H9 (cell line): ENCODE results near the gene TMEM69. TPM values are rescaled to one million over a fixed set of nuclear protein-coding genes. Genes with fewer than 3 reads are reported as not detected.

ENCODE experiments used
- DNase-seq: peaks from one replicate; pipeline ENCODE4 v3.0.0-alpha.2; 2017
- H2AFZ ChIP-seq: one replicate; pipeline ENCODE4 v1.6.1; 2013; ENCODE audit warnings: mild to moderate bottlenecking, low read length, control low read depth, moderate library complexity
- H2AK5ac ChIP-seq: 2 replicates; pipeline ENCODE4 v1.6.1; 2013; ENCODE audit warnings: low read length, control low read depth, mixed read lengths; ENCODE audit not compliant: insufficient read length
- H2BK120ac ChIP-seq: one replicate; pipeline ENCODE4 v1.6.1; 2013; ENCODE audit warnings: low read depth, mild to moderate bottlenecking, low read length, control low read depth, inconsistent platforms; ENCODE audit not compliant: poor library complexity, severe bottlenecking
- H2BK12ac ChIP-seq: 2 replicates; pipeline ENCODE4 v1.6.1; 2013; ENCODE audit warnings: low read length, control low read depth, mixed read lengths, low read depth; ENCODE audit not compliant: insufficient read length
- H2BK15ac ChIP-seq: 2 replicates; pipeline ENCODE4 v1.6.1; 2013; ENCODE audit warnings: low read depth, low read length, control low read depth
- H2BK20ac ChIP-seq: one replicate; pipeline ENCODE4 v1.6.1; 2013; ENCODE audit warnings: low read depth, mild to moderate bottlenecking, low read length, control low read depth, inconsistent platforms; ENCODE audit not compliant: poor library complexity, severe bottlenecking
- H2BK5ac ChIP-seq: 2 replicates; pipeline ENCODE4 v1.6.1; 2013; ENCODE audit warnings: low read length, control low read depth, mixed read lengths; ENCODE audit not compliant: insufficient read length
- H3K14ac ChIP-seq: 2 replicates; pipeline ENCODE4 v1.6.1; 2013; ENCODE audit warnings: low read length, control low read depth; ENCODE audit not compliant: insufficient read depth
- H3K18ac ChIP-seq: 2 replicates; pipeline ENCODE4 v1.6.1; 2013; ENCODE audit warnings: low read depth, mild to moderate bottlenecking, mixed read lengths, low read length, control low read depth; ENCODE audit not compliant: insufficient read length
- H3K23ac ChIP-seq: 2 replicates; pipeline ENCODE4 v1.6.1; 2013; ENCODE audit warnings: low read length, control low read depth, mixed read lengths, low read depth; ENCODE audit not compliant: insufficient read length
- H3K23me2 ChIP-seq: 2 replicates; pipeline ENCODE4 v1.6.1; 2013; ENCODE audit warnings: low read depth, mild to moderate bottlenecking, mixed read lengths, low read length, control low read depth; ENCODE audit not compliant: insufficient read length, poor library complexity, severe bottlenecking
- H3K27ac ChIP-seq: 2 replicates; pipeline ENCODE4 v1.5.1; 2013; ENCODE audit warnings: low read length, control low read depth, mixed read lengths, low read depth; ENCODE audit not compliant: insufficient read length
- H3K27me3 ChIP-seq: 2 replicates; pipeline ENCODE4 v1.6.1; 2013; ENCODE audit warnings: low read length, control low read depth, inconsistent platforms; ENCODE audit not compliant: insufficient read depth
- H3K4ac ChIP-seq: 2 replicates; pipeline ENCODE4 v1.6.1; 2013; ENCODE audit warnings: low read depth, mild to moderate bottlenecking, control low read depth, inconsistent platforms, low read length, moderate library complexity
- H3K4me1 ChIP-seq: 2 replicates; pipeline ENCODE4 v1.6.1; 2013; ENCODE audit warnings: low read length, control low read depth, inconsistent platforms; ENCODE audit not compliant: insufficient read depth
- H3K4me2 ChIP-seq: 2 replicates; pipeline ENCODE4 v1.6.1; 2013; ENCODE audit warnings: low read length, control low read depth, mixed read lengths; ENCODE audit not compliant: insufficient read length, insufficient read depth
- H3K56ac ChIP-seq: 2 replicates; pipeline ENCODE4 v1.6.1; 2013; ENCODE audit warnings: low read depth, mild to moderate bottlenecking, mixed read lengths, low read length, control low read depth; ENCODE audit not compliant: insufficient read length
- H3K79me1 ChIP-seq: 2 replicates; pipeline ENCODE4 v1.6.1; 2013; ENCODE audit warnings: low read depth, mild to moderate bottlenecking, moderate library complexity, low read length, control low read depth, inconsistent platforms; ENCODE audit not compliant: insufficient read depth, poor library complexity, severe bottlenecking
- H3K79me2 ChIP-seq: 2 replicates; pipeline ENCODE4 v1.6.1; 2013; ENCODE audit warnings: low read length, control low read depth, inconsistent platforms; ENCODE audit not compliant: insufficient read depth
- H3K9ac ChIP-seq: 2 replicates; pipeline ENCODE4 v1.6.1; 2013; ENCODE audit warnings: low read length, control low read depth, mixed read lengths; ENCODE audit not compliant: insufficient read length; ENCODE audit errors: extremely low read depth
- H3K9me3 ChIP-seq: one replicate; pipeline ENCODE4 v1.6.1; 2013; ENCODE audit warnings: low read depth, low read length, inconsistent platforms; ENCODE audit not compliant: control insufficient read depth
- H3T11ph ChIP-seq: one replicate; pipeline ENCODE4 v1.6.1; 2013; ENCODE audit warnings: mild to moderate bottlenecking, low read length, control low read depth, inconsistent platforms
- H4K20me1 ChIP-seq: one replicate; pipeline ENCODE4 v1.6.1; 2013; ENCODE audit not compliant: control insufficient read depth, insufficient read length, insufficient read depth
- H4K5ac ChIP-seq: 2 replicates; pipeline ENCODE4 v1.6.1; 2013; ENCODE audit warnings: low read depth, mild to moderate bottlenecking, mixed read lengths, low read length, control low read depth; ENCODE audit not compliant: insufficient read length
- H4K8ac ChIP-seq: replicated peaks from 2 replicates; pipeline ENCODE4 v1.6.1; 2013; ENCODE audit warnings: low read length, control low read depth, mixed read lengths, low read depth; ENCODE audit not compliant: insufficient read length
- H4K91ac ChIP-seq: 2 replicates; pipeline ENCODE4 v1.6.1; 2013; ENCODE audit warnings: low read depth, mild to moderate bottlenecking, moderate library complexity, mixed read lengths, low read length, control low read depth; ENCODE audit not compliant: insufficient read length
- H3K27ac Mint-ChIP-seq, 3 experiments: 2 replicates in 2 of 3; 3 replicates in 1 of 3; pipeline ENCODE4 v1.8.0; 2020 to 2021; ENCODE audit warnings: mixed read lengths in 3 of 3, mild to moderate bottlenecking in 1 of 3, moderate library complexity in 1 of 3
- H3K27me3 Mint-ChIP-seq: 2 replicates; pipeline ENCODE4 v1.8.0; 2021; ENCODE audit warnings: low read depth, mild to moderate bottlenecking, moderate library complexity, mixed read lengths
- H3K36me3 Mint-ChIP-seq, 3 experiments: 2 replicates in 2 of 3; 3 replicates in 1 of 3; pipeline ENCODE4 v1.8.0; 2020 to 2021; ENCODE audit warnings: low read depth in 3 of 3, mixed read lengths in 3 of 3; ENCODE audit not compliant: insufficient read depth in 1 of 3
- H3K4me1 Mint-ChIP-seq, 2 experiments: 2 replicates each; pipeline ENCODE4 v1.8.0; 2020; ENCODE audit warnings: mixed read lengths in 2 of 2
- H3K4me3 Mint-ChIP-seq, 2 experiments: 2 replicates in 1 of 2; 3 replicates in 1 of 2; pipeline ENCODE4 v1.8.0; 2020 to 2021; ENCODE audit warnings: mild to moderate bottlenecking in 2 of 2, mixed read lengths in 2 of 2, moderate library complexity in 1 of 2
- H3K9me3 Mint-ChIP-seq, 2 experiments: 2 replicates in 1 of 2; 3 replicates in 1 of 2; pipeline ENCODE4 v1.8.0; 2020; ENCODE audit warnings: mild to moderate bottlenecking in 2 of 2, mixed read lengths in 2 of 2, moderate library complexity in 1 of 2
- WGBS: extraction: QIAGEN DNeasy Blood & Tissue Kit; methylation state at CpG from one replicate; pipeline ENCODE4 v1.1.7; 2013; ENCODE audit warnings: missing lambda C conversion rate, low lambda C conversion rate, mixed read lengths; ENCODE audit not compliant: insufficient read length; ENCODE audit errors: extremely low coverage; 5-methylcytosine and 5-hydroxymethylcytosine counted together
- total RNA-seq: library from RNA; stranded (reverse); gene quantifications from 2 replicates; pipeline ENCODE4 v1.2.1, GENCODE V29; 2021
- TF ChIP-seq, protein P1 (sequence below): fragments of 200-600 bp; sonication (generic); conservative IDR thresholded peaks from 3 replicates; pipeline ENCODE4 v1.8.0; 2021; ENCODE audit warnings: antibody characterized with exemption, mild to moderate bottlenecking

TMEM69 gene
- total RNA-seq, 1 experiment from 2014 or later: 30.7 TPM

DNA sequence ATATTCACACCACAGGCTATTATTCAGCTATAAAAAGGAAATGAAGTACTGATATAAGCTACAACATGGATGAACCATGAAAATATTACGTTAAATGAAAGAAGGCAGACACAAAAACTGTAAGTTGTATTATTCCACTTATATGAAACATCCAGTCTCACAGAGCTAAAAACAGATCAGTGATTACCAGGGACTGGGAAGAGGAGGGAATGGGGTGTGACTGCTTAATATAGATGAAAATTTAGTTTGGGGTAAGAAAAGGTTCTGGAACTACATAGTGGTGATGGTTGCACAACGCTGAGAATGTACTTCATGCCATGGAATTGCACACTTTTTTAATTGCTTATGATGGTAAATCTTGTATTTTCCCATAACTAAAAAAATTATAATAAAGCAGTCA lies 21.1 kb upstream of the TMEM69 start:
- TF ChIP-seq, protein P1, sequence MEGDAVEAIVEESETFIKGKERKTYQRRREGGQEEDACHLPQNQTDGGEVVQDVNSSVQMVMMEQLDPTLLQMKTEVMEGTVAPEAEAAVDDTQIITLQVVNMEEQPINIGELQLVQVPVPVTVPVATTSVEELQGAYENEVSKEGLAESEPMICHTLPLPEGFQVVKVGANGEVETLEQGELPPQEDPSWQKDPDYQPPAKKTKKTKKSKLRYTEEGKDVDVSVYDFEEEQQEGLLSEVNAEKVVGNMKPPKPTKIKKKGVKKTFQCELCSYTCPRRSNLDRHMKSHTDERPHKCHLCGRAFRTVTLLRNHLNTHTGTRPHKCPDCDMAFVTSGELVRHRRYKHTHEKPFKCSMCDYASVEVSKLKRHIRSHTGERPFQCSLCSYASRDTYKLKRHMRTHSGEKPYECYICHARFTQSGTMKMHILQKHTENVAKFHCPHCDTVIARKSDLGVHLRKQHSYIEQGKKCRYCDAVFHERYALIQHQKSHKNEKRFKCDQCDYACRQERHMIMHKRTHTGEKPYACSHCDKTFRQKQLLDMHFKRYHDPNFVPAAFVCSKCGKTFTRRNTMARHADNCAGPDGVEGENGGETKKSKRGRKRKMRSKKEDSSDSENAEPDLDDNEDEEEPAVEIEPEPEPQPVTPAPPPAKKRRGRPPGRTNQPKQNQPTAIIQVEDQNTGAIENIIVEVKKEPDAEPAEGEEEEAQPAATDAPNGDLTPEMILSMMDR: no peak
- Mint-ChIP-seq H3K27ac (no peak overlapping the region), H3K27me3 (no peaks in the 10 kb centered on the region), H3K4me1 (peaks cover 3 to 9% of the 10 kb centered on the region in 2 experiments; a peak in 3 of 4 replicates), H3K4me3 (no peak overlapping the region), H3K36me3 (peaks cover 8 to 13% (median 10%) of the 10 kb centered on the region in 3 experiments), H3K9me3 (0 out of 5 replicates have a peak, but pooled peaks cover 0 to 3% of the 10 kb centered on the region in 2 experiments)
- Histone ChIP-seq H3T11ph (no peak overlapping the region), H2BK12ac (no peak overlapping the region), H2BK20ac (no peak overlapping the region), H3K56ac (no peak overlapping the region), H2BK15ac (no peak overlapping the region), H3K18ac (no peak overlapping the region), H3K4ac (no peak overlapping the region), H2AK5ac (no peak overlapping the region), H3K9me3 (no peaks in the 10 kb centered on the region), H4K20me1 (no peaks in the 10 kb centered on the region), H2AFZ (no peak overlapping the region), H4K91ac (no peak overlapping the region), H3K4me1 (no peaks in the 10 kb centered on the region), H3K27me3 (no peaks in the 10 kb centered on the region), H3K79me1 (peaks cover 14% of the 10 kb centered on the region), H3K27ac (no peak overlapping the region), H3K23ac (no peak overlapping the region), H2BK120ac (no peak overlapping the region), H3K79me2 (peaks cover 54% of the 10 kb centered on the region; the same call in 1 of the 2 replicates), H4K8ac (no peak overlapping the region), H3K9ac (no peak overlapping the region), H4K5ac (no peak overlapping the region), H2BK5ac (no peak overlapping the region), H3K14ac (no peak overlapping the region), H3K4me2 (no peak overlapping the region), H3K23me2 (no peaks in the 10 kb centered on the region)
- WGBS: no CpG with 5 or more reads among the region's 2 CpGs
- no peak for DNase-seq
